Measurements from ENCODE around the gene MARCO.

DNA sequence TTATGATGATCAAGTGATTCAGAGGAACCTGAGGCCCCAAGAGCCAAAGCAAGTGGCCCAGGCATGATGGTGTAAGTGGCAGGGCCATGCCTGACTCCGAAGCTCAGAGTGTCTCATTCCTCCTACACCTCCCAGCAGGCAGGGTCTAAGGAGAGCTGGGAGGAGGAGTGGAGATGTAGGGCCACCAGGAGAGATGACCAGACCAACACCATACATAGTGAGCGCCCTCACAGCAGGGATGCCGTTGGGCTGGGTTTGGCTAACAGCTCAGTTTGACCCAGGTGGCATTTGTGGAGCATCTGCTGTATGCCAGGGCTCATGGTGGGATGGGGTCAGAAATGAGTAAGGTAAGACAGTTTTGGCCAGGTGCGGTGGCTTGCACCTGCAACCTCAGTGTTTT, 80.7 kb downstream of the MARCO start:
- TF ChIP-seq, protein P1, sequence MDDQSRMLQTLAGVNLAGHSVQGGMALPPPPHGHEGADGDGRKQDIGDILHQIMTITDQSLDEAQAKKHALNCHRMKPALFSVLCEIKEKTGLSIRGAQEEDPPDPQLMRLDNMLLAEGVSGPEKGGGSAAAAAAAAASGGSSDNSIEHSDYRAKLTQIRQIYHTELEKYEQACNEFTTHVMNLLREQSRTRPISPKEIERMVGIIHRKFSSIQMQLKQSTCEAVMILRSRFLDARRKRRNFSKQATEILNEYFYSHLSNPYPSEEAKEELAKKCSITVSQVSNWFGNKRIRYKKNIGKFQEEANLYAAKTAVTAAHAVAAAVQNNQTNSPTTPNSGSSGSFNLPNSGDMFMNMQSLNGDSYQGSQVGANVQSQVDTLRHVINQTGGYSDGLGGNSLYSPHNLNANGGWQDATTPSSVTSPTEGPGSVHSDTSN (IDR thresholded peaks at IDR 0.05) = no peak
- no peak for TF ChIP-seq FOXJ3 (CRISPR knock-in tag; IDR thresholded peaks at IDR 0.05)

Data from SK-N-SH (cell line).